NCI-H2029 (cell line): ENCODE results near the gene SEC16A.

Experiments
- DNase-seq: peaks from one replicate; lab custom pipeline; 2025; lab: John Stamatoyannopoulos, UW

SEC16A gene

DNA sequence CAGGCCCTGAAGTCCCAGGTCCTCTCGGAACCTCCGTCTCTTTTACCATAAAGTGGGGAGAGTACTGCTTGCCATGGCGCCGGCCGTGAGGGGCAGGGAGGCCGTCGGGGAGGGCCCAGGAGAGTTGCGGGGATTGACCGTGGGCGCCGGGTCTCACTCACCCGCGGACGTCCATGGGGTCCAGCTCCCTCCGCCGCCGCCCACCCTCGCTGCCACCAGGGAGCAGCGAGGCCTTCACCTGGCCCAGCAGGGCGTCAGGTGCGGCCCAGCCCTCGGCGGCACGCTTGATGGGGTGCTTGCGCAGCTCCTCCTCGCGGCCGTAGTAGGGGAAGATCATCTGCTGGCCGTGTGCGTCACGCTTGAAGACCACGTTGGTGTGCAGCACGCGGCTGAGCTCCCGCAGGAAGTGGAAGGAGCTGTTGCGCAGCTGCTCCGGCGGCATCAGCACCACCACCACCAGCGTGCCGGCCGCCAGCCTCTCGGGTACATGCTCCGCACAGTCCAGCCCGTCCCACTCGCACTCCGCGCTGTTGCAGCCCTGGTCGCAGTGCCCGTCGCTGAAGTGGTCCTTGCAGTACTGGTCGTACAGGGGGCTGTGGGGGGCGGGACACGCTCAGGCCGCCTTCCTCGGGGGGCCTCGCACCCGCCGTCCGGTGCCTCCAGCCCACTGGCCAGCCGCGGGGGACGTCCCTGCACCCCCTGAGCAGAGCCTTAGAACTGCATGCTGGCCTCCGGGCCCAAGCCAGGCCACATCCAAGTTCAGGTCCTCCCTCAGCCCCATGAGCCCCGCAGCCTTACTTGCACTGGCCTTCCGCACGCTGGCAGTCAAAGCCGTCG lies 21.9 kb upstream of the SEC16A start:
- no peak for DNase-seq

DNA sequence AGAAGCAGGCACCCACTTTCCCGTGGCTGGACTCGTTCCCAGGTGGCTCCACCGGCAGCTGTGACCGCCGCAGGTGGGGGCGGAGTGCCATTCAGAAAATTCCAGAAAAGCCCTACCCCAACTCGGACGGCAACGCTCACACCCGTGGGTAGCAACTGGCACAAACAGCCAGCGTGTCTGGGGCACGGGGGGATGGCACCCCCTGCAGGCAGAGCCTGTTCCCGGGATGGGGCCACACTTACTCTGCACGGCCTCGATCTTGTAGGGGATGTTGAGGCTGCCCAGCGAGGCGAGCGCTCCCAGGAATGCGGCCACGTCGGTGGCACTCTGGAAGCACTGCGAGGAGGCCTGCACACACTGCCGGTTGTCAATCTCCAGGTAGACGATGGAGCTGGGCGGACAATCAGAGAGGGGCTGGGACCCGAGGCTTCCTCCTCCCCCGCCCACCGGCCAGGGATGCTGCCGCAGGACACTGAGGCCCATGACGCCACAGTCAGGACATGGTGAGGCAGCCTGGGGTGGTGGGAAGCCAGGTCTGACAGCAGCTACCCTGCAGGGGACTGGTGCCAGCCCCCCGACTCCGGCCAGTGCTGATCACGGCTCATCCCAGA lies 20.2 kb upstream of the SEC16A start:
- DNase-seq, result no peak

DNA sequence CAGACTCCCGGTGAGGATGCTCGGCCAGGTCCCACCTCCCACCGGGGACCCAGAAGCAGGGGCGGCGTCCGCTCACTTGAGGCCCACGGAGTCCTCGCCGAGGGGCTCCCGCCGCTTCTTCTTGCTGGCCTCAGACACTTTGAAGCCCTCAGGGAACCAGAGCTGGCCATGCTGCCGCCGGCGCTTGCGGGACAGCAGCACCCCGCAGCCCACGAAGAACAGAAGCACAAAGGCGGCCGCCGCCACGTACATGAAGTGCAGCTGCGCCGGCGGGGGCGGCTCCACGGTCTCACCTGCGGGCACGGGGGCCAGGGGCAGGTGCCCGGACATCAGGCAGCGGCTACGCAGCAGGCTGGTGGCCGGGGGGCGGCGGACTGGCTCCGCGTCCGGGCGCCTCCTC lies 19.4 kb upstream of the SEC16A start:
- no peak for DNase-seq

DNA sequence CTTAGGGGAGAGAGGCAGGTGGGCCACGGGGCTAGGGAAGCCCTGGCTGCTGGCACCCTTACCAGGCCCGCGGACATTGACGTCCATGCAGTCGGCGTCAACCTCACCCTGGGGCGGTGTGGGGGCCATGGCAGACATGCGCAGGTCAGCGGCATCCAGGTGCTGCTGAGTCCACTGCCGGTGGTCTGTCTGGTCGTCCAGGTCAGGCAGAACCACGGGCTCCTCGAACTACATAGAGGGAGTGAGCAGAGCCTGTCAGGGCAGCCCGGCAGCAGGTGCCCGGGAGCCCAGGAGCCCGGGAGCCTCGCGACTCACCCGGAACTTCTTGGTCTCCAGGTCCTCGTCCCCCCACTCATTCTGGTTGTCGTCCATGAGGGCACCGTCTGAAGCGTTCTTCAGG lies 18.8 kb upstream of the SEC16A start:
- DNase-seq, result no peak

DNA sequence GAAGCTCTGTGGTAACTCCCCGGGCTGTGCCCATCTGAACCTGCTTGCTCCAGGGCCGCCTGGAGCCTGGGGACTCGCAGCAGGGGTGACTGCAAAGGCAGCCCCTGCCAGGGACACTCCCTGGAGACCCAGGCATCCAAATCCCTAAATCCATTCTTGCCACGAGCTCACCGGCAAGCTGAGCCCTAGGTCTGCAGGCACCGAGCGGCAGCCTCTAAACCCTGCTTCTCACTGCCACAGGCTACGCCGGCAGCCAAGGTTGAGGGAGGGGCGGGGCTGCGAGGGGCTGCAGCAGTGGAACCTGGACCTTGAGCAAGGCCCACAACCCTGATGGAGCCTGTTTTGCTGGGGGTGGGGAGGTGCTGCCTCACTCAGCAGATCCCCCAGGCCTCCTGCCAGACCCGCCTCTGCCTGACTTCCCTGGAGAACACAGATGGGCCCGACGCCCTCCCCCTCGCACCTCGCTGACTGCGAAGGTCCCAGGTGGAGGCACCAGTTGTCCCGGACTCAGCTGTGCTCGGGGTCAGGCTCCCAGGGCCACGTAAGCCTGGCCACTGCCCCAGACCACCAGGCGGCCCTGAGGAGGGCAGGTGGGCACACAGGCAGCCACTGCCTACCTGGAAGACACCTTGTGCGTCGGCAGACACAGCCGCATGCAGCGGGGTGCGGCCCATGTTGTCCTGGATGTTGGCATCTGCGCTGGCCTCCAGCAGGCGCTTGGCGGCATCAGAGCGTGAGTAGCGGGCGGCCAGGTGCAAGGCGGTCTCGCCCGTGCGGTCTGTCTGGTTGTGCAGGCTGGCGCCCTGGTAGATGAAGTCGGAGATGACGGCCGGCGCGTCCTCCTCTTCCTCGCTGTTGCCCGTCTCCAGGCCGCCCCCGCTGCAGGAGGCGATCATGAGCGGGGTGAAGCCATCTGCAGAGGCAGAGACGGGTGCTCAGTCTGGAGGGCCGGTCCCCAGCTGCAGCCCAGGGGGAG lies 17.4 kb upstream of the SEC16A start:
- no peak for DNase-seq

DNA sequence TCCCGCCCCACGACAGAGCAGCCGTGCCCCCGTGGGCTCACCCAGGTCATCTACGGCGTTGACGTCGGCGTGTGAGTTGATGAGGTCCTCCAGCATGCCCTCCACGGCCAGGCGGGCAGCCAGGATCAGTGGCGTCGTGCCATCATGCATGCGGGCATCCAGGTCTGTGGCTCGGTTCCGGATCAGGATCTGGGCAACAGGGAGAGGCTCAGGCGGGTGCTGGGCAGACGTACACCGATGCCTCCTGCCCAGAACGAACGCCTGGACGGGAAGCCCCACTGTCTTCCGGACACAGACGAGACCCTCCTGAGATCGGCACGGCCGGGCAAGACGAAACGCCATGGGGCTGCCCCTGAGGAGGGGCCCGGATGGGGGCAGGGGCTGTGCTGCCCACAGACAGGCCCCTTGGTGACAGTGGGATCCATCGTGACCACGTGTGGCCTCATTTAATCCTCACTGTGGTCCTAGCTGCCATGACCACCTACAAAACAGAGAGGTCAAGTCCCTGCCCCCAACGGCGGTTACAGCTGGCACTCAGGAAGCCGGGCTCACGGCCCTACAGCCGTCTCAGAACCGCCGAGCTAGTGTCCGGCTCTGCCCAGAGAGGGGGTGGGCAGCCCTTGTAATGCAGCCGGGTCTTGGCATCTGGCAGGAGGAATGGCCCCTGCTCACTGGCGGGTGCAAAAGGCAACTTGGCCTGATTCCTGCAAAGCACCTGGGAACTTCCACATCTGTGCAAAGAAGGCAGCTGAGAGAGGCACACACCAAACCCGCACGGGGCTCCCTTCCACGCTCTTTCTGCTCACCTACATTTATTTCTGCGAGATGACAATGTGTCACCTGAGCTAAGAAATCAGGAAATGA lies 16.5 kb upstream of the SEC16A start:
- no peak for DNase-seq

DNA sequence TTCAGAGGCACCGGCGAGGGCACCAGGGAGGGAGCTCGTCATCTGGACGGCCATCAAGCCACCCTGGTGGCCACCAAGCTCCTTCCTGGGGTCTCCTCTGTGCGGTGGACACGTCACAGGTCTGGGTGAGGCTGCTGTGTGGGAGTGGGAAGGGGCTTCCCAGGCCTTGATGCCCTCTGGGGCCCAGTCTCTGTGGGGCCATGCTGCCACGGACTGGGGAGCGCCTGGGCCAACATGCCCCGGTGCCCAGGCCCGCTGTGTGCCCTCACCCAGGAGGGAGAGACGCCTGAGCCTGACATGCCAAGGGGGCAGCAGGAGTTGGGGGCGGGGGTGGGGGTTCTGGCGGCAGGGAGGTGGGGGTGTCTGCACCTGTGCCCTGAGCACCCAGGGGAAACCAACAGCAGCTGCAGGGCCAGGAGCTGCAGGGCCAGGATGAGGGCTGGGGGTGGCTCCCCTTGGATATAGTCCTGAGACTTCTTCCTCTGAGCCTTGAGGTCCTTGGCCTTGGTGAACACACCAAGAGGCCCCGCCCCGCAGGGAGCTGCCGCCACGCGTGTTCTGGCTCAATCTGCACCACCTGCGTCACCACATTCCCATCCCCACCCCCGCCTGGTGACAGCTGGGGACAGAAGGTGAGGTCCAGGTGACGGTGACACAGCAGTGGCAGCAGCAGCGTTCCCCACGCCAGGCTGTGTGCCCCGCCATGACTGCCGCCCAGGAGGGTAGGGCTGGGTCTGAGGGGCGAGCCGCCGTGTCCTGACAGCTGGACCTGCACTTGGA lies 15.3 kb upstream of the SEC16A start:
- DNase-seq, result no peak

DNA sequence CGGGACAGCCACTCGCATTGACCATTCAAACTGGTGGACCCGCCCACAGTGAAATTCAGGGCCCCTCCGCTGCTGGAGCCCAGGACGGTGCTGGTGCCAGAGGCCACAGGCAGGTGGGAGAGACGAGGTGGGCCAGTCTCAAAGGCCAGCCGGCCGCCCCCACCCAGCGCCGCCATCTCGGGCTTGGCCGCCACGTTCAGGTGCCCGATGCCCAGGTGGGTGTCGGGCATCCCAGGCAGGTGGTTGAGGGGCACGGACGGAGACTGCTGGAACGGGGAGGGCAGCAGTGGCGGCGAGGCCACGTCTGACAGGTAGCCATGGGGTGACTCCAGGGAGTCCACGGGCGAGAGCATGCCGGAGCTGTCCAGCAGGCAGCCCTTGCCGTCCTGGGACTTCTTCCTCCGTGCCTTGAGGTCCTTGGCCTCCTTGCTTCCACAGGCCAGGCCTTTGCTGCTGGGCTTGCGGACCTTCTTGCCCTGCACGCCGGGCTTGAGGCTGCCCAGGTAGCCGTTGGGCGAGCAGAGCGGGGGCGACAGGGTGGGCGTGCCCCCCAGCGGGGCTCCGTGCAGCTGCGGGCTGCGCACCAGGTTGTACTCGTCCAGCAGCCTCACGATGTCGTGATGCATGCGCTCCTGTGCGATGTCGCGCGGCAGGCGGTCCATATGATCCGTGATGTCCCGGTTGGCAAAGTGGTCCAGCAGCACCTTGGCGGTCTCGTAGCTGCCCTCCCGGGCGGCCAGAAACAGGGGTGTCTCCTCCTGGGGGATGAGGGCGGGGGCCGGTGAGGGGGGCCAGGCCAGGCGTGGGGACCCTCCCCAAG lies 14.2 kb upstream of the SEC16A start:
- DNase-seq, result no peak

DNA sequence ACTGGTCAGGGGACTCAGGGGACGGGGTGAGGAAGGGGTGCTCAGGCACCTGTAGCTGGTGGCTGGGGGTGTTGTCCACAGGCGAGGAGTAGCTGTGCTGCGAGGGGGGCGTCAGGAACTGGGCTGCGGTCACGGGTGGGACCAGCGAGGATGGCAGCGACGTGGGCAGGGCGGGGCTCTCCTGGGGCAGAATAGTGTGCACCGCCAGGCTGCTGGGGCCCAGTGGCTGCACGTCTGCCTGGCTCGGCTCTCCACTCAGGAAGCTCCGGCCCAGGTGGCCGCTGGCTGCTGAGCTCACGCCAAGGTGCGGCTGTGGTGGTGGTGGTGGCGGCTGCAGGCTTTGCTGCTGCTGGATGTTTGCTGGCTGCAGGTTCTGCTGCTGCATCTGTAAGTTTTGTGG lies 13.3 kb upstream of the SEC16A start:
- no peak for DNase-seq

DNA sequence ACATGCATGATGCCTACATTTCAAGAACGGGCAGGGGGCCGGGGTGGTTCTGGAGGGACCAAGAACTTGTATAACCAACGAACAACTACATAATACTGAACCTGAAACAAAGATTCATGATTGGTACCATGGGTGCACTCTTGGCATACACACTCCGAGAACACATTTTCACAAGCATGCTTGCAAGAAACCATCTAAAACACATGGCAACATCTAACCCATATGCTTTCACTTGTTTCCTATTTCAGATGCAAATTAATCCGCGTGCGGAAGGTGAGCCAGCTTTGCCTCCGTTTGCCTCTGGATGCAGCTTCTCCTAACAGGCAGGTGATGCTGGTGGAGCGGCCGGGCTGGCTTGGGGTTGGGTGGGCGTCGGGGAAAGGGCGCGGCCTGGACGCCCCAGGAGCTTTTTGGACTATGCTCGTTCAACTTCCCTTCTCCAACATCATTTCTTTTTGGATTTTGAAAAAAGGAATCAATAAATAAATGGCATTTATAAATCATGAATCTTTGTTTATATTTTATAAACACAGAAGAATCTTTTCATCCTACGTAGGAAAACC lies 12.5 kb upstream of the SEC16A start:
- DNase-seq, result no peak

DNA sequence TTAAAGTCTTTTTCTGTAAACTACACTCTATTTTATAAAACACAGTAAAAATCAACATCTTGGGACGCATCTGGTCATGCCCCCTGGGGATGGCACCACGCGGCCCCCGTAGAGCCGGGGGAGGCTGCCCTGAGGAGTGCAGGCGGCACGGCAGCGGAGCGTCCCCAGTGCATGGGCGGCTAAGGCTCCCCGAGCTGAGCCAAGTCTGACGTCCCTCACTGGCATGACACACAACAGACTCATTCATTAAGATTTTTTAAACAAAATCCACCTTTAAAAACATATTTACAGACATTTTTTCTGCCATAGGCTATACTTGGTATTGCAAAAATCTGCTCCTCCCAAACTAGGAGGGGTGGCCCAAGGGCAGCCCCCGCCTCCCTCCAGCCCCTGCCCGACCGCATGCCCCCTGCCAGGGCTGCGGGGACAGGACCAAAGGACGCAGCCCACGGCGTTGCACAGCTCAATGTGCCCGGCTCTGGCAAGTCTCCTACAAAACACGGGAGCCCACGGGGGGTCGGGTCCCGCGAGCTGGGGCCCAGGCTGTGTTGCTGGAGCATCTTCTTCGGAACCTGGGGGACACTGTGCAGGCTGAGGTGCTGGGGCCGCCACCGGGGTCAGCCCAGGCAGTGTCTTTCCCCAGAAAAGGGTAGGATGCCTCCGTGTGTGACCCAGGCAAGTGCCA lies 11.8 kb upstream of the SEC16A start:
- DNase-seq, result no peak

DNA sequence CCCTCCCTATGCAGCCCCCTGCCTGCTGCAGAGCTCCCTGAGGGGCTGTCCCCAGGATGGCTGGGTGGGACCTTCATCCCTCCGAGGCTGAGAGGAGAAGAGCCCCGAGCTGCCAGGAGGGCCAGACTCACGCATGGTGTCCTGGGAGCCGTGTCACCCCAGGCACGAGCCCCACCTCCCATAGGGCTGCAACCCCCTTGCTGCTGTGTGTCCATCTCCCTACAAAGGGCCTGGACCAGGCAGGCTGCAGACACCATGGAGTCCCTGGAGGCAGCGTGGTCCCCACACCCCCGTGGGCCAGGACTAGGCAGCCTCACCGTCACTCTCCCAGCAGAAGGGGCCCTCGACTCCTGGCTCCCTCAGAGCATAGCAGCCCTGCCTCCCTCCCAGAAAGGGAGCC lies 11.2 kb upstream of the SEC16A start:
- no peak for DNase-seq

DNA sequence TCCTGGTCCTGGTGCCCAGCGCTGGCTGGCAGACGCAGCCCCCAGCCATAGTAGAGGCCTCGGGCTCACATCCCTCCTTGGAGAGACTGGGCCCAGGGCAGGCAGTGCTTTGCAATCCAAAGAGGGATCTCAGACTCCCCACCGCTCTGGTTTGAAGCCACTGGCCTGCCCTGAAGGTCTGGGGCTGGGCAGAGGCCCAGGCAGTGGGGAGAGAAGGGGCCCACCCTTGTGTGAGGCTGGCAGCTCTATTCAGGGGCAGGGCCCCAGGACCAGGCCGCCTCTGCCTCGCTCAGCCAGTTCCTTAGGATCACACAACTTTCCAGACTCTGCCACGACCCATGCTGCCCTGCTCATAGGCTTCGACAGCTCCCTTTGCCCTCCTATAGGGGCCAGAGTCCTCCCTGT lies 10.7 kb upstream of the SEC16A start:
- DNase-seq, result no peak

DNA sequence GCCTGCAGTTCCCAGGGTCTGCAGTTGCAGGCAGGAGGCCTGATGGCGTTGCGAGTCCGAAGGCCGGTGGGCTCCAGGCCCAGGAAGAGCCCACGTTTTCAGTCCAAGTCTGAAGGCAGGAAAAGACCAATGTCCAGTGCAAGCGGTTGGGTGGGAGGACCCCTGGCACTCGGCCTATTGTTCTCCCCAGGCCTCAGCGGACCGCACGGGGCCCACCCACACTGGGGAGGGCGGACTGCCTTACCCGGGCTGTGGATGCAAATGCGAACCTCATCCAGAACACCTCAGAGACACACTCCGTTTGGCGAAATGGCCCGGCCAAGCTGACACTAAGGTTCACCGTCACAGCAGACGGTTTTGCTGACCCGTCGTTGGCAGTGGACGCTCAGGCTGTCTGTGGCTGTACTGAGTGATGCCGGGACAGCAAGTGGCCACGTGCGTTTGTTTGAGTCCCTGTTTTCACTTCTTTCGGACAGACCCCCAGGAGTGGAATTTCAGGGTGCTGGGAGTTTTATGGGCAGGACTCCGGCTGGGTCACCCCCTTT lies 10.2 kb upstream of the SEC16A start:
- DNase-seq, result no peak

DNA sequence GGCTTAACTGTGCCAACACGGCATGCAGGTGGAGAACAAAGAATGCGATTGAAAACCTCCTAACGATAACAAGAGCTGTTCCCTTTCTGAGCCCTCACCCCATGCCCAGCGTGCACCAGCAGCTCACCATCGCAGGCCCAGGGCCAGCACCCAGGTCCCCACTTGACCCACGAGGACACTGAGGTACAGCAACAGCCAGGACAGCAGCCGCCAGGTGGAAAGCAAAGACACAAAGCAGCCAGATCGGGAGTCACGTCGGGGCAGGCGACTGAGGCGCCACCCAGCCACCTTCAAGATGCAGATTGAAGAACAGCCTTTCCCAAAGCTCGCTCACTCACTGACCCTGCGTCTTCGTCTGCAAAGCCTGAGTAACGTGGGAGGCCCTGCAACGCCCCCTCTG lies 6.9 kb upstream of the SEC16A start:
- DNase-seq, result no peak

DNA sequence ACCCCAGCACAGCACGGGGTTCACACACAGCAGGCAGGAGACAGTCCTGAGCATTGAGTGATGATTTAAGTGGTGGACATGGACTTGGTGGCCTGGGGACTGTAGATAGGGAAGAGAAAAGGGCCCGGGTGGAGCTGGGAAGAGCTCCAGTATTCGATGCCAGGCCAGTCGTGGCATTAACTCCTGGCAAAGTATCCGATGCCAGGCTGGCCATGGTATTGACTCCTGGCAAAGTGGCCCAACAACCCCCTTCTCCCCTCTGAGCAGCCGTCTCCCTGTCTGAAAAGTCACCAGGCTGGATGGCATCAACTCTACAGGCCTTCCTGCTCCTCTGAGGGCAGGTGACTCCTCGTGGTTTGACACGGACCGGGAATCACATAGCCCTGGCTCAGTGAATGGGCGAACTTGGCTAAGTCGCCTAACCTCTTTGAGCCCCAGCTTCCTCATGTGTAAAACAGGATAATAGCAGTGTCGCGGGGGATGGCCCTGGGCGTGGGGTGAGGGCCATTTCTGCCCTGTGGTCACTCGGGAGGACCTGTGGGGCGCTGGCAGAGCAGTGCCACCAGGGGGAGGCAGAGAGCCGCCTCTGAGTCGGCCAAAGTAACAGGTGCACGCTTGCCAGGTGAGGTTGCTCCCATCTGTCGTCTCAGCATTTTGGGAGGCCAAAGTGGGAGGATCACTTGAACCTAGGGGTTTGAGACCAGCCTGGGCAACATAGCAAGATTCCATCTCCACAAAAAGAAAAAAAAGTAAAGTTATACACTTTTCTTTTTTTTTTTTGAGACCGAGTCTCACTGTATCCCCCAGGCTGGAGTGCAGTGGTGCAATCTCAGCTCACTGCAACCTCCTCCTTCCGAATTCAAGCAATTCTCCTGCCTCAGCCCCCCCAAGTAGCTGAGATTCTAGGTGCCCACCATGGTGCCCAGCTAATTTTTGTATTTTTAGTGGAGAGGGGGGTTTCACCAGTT lies 5.7 kb upstream of the SEC16A start:
- peak; percentile 37 for DNase-seq

DNA sequence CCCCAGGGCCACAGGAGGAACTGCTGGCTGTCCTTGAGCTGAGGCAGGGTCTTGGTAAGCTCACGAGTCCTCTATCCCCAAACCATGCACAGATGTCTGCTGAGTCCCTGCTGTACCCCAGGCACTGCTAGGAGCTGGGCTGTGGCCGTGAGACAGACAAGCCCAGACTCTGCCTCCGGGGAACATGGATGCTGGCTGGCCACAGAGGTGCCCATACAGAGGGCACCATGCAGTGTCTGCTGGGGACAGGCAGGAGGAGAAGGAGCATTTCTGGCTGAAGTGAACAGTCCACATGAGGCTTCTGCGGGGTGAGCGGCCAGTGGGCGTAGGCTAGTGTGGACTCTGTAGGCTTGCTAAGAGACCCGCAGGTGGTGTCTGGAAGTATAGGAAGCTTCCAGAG lies 4.8 kb upstream of the SEC16A start:
- DNase-seq, result no peak
